Measurements from ENCODE around the gene ANKRD23.

ANKRD23 gene

GRCh38 chr2:96838345-96839292 lies 5.2 kb downstream of the ANKRD23 start:
- DNase-seq (ENCODE audit: low read depth in 2 of 2) = no peak

- no peak for DNase-seq (ENCODE audit: low read depth in 2 of 2)
These were observed 6.2 kb downstream of the ANKRD23 start for GRCh38 chr2:96837575-96837974.

DNA sequence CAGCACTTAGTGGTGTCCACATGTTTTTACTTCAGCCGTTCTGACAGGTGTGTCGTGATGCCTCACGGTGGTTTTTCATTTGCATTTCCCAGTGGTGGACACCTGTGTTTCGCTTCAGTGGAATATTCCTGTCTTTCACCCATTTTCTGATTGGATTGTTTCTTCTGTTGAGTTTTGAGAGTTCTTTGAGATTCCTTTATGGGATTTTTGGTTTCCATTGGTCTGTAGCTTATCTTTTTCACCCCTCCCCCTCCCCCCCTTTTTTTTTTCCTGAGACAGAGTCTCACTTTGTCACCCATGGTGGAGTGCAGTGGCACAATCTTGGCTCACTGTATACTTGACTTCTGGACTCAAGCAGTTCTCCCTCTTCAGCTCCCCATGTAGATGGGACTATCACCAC lies 8.0 kb downstream of the ANKRD23 start:
- no peak for DNase-seq (ENCODE audit: low read depth in 2 of 2)

DNA sequence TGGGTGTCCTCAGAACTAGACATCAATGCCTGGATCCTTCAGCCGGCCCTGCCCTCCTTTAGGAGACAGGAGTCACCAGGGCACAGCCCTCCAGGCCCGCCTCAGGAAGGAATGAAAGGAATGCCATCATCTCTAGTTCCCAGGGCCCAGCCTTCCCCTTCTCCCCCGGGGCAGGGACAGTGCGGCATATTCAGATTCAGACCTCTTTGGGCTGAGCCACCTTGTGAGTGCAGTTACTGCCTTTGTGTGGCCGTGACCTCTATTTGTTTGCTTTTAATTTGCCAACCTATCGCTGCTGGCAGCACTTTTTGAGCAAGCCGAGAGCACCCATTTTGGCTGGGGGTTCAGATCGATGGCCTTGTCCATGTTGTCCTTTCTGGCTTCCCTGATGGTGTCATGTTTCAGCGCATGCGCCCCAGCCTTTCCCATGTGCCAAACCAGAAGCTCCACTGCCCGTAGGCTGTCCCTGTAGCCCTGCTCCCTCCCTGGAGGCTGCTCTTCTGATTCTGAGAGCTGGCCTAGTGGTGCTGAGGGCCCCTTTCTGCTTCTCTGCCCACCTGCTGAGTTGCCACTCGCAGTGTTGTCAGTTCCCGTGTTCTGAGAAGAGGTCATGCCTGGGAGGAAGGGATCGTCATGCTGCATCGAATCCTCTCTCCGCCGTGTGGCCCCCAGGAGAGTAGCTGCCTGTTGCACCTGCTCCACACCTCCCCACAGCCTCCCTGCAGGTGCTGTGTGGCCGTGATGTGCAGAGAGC lies 10.9 kb downstream of the ANKRD23 start:
- no peak for DNase-seq (ENCODE audit: low read depth in 2 of 2)

DNA sequence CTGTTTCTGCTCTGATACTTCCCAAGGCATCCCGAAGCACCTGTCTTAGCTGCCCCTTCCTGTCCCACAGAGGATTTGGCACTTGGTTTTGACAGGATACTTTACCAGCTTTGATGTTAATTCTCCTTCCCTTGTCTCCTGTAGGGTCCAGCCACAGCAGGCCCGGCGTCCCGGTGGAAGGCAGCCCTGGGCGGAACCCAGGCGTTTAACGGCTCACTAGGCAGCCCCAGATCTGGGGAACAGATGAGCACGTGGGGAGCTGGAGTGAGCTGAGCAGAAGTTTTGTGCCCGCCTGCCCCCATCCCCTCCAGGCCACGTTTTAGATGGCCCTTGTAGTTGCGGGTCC lies 11.4 kb downstream of the ANKRD23 start:
- no peak for DNase-seq (ENCODE audit: low read depth in 2 of 2)

DNA sequence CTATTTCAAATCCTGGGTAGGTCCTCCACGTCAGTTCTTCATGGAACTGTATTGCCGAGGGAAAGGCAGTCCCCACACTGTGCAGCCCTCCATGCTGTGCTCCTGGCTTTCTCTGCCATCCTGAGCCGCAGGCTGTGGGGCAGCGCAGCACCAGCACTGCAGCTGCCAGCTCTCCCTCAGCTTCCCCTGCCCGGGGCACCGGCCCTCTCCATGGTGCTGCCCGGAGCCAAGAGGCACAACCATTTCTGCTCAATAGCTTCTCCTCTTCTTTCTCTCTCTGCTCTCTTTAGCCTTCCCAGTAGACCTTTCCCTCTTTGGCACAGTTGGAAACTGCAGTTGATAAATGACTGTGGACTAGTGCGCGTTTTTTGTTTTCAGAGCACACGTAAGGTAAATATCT lies 12.1 kb downstream of the ANKRD23 start:
- no peak for DNase-seq (ENCODE audit: low read depth in 2 of 2)

- no peak for DNase-seq (ENCODE audit: low read depth in 2 of 2)
These were observed 13.7 kb downstream of the ANKRD23 start for GRCh38 chr2:96830044-96830562.

DNA sequence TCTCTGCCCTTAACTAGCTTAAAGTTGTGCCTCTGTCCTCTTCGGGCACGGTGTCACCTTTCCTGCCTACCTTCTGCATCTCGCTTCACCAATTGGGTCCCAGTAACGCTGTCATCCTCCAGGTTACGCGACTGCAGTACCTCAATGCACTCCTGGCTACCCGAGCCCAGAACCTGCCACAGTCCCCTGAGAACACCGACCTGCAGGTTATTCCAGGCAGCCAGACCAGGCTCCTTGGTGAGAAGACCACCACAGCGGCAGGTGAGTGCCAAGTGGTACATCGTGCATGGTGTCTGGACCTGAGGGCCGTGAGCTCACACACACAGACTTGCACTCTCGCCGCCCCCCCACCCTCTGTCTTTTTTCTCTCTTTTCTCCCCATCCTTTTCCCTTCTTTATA lies 14.9 kb downstream of the ANKRD23 start:
- no peak for DNase-seq (ENCODE audit: low read depth in 2 of 2)

DNA sequence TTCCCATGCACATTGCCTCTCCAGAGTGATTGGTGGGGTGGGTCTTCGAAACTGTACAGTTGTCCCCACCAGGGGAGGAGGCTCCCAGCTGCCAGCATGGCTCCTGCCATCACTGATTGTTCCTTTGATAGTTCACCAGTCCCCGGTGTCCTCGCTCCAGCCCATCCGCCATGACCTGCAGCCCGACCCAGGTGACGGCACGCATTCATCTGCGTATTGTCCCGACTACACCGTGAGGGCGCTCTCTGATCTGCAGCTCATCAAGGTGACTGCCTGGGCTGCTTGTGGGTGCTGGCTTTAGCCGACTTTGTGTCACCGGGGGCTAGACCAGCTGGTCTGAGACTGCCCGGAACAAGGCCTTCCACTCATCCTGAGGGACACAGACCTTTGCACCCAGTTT lies 15.4 kb downstream of the ANKRD23 start:
- DNase-seq (ENCODE audit: low read depth in 2 of 2) = no peak

- DNase-seq (ENCODE audit: low read depth in 2 of 2) = no peak
These were observed 17.1 kb downstream of the ANKRD23 start for GRCh38 chr2:96826546-96827278.

- DNase-seq (ENCODE audit: low read depth in 2 of 2) = no peak
These were observed 18.8 kb downstream of the ANKRD23 start for GRCh38 chr2:96825057-96825456.

DNA sequence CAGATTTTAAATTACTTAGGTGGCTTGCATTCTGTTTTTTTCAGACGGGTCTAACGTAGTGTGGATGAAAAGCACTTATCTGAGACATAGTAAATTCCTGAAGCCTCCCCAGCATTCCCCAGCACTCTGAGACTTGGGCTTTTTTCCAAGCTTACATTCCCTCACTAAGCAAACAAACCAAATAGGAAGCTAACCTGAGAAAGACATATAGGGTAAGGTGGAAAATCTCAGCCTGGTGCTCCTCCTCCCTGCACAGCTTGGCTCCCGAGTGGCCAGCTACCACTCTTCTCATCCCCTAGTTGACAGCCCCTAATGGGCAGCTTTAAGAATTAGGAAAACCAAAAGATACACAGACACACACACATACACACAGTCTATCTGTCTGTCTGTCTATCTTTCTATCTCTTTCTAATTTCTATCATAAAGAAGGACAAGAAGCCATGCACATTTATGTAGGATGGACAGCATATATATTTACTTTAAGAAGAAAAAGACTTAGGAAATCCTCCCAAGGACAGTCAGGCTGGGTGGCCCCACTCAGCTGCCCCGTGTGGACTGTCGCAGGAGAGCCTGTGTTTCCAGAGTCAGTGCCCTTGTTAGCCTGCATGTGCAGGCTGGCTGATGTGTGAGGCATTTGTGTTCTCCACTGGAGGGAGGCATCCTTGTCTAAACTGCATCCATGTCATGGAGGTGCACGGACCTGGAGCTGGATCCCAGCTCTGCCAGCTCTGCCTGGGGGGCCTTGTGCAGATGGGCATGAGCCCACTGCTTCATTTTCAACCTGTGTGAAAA lies 19.5 kb downstream of the ANKRD23 start:
- no peak for DNase-seq (ENCODE audit: low read depth in 2 of 2)

DNA sequence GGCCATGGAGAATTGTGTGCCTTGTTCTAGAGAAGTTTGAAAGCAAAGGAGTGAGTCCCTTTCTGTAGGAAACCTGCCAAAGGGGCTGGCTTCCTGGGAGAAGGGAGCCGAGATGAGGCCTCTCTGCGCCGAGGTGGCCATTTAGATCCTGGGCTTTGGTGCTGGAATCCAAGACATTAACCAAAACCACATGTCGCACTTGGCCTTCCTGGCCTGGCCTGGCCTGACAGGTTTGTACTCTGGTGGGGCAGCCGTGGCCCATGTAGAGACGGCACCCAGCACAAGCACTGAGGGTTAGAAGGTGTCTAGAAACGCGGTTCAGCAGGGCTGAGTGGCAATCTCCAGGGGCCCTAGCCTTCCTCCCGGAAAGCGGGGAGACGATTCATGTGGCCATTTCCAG lies 20.6 kb downstream of the ANKRD23 start:
- DNase-seq (ENCODE audit: low read depth in 2 of 2) = no peak

DNA sequence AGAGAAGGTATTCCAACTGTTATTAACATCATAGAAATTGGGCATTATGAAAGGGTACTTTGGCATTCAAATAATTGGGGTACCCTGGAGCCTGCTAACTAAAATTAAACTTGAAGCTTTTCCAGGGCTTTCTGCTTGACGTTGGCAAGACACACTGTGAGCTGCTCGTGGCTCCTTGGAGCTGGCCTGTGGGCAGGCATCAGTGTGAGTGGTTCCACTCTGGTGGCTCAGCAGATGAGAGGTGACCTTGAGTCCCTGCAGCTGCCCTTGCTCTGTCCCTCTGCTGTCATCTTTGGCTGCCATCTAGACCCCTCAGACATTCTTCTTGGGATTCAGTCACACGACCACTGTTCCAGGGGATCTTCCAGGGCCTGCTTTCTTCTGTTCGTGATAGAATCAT lies 21.0 kb downstream of the ANKRD23 start:
- DNase-seq (ENCODE audit: low read depth in 2 of 2) = no peak

- no peak for DNase-seq (ENCODE audit: low read depth in 2 of 2)
These were observed 22.6 kb downstream of the ANKRD23 start for GRCh38 chr2:96821113-96821675.

DNA sequence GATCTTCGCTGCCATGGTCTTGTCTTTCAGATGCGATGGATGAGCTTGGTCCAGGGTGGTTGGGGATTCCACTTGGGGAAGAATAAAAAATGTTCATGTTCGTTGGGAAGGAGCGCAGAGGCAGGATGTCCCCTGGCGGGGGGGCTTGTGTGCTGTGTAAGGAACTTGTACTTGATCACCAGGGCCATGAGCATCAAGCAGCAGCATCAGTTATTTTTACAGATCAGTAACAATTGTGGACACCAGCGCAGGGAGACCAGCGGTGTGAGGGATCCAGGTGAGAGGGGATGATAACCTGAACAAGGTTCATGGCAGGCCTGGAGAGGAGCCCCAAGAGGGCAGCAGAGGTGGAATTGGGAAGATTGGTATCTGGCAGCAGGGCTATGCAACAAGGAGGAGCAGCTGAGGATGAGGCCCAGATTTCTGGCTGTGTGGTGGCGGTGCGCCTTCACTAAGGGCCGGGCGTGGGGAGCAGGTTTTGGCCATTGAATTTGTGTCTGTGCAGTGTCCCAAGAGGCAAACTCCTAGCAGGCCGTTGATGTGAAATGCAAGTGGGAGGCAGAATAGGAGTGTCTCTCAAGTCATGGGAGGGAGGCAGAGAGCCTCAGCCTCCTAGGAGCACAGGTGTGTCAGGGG lies 23.8 kb downstream of the ANKRD23 start:
- no peak for DNase-seq (ENCODE audit: low read depth in 2 of 2)

DNA sequence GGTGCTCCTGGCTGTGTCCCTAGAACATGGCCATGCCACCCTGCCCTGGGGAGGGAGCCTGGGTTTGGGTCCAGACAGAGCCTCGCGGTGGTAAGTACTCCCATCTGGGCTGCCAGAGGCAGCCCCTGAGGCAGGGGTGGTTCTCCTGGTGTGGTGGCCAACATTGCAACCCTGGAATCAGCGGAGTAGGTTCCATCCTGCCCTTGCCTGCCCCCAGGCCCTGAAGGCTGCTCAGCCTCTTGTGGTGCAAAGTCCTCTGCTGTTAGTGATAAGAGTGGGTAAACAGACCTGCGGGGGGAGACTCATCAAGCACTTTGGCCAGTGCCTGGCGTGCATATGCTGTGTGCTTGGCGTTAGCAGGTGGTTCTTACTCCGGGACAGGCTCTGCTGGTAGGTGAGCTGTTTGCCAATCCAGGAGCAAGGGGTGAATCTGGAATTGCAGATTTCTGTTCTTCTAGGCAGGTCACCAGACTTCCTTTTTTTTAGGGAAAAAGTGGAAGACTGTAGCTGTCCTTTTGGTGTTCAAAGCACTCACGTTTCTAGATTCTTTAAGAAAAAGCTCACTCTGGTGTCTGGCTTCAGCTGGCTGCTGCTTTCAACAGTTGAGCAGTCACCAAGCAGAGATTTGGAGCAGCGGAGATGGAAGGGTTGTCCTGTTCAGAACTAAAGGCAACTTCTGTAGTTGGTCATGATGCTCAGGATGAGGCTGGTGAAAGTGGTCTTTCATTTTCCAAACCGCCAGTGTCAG lies 24.5 kb downstream of the ANKRD23 start:
- DNase-seq (ENCODE audit: low read depth in 2 of 2) = no peak

GRCh38 chr2:96817882-96818281 lies 25.9 kb downstream of the ANKRD23 start:
- DNase-seq (ENCODE audit: low read depth in 2 of 2) = no peak

DNA sequence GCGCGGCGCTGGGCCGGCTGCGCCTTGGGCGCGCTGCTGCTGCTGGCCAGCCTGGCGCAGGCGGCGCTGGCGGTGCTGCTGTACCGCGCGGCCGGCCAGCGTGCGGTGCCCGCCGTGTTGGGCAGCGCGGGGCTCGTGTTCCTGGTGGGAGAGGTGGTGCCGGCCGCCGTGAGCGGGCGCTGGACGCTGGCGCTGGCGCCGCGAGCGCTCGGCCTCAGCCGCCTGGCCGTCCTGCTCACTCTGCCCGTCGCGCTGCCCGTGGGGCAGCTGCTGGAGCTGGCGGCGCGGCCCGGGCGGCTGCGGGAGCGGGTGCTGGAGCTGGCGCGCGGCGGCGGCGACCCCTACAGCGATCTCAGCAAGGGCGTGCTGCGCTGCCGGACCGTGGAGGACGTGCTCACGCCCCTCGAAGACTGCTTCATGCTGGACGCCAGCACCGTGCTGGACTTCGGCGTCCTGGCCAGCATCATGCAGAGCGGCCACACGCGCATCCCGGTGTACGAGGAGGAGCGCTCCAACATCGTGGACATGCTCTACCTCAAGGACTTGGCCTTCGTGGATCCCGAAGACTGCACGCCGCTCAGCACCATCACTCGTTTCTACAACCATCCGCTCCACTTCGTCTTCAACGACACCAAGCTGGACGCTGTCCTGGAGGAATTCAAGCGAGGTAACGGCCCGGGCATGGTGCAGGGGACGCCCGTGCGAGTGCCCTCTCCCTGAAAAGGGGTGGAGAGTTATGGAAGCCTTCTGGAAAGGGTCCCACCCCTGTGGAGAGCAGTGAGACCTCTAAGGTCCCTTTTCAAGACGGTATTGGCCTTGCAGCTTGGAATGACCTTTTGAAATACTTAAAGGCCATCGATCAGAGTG lies 26.8 kb downstream of the ANKRD23 start:
- no peak for DNase-seq (ENCODE audit: low read depth in 2 of 2)
